PC-3 (cell line): ENCODE measurements around the gene JMJD7.

Source experiments
- EZH2 ChIP-seq: fragments of 300-600 bp; sonication (generic); IDR thresholded peaks from one replicate; pipeline ENCODE4 v1.6.1; 2017; ENCODE audit warnings: antibody characterized with exemption, mild to moderate bottlenecking, low read length; ENCODE audit not compliant: unreplicated experiment
- EZH2phosphoT487 ChIP-seq: fragments of 300-600 bp; sonication (generic); IDR thresholded peaks from 2 replicates; pipeline ENCODE4 v1.6.1; 2018; ENCODE audit warnings: mild to moderate bottlenecking, antibody characterized with exemption, low read length, borderline replicate concordance
- TF ChIP-seq, protein P1 (sequence below): fragments of 300-600 bp; sonication (generic); conservative IDR thresholded peaks from 2 replicates; pipeline ENCODE4 v1.5.1; 2017; ENCODE audit warnings: antibody characterized with exemption, low read depth, mild to moderate bottlenecking, low read length

DNA sequence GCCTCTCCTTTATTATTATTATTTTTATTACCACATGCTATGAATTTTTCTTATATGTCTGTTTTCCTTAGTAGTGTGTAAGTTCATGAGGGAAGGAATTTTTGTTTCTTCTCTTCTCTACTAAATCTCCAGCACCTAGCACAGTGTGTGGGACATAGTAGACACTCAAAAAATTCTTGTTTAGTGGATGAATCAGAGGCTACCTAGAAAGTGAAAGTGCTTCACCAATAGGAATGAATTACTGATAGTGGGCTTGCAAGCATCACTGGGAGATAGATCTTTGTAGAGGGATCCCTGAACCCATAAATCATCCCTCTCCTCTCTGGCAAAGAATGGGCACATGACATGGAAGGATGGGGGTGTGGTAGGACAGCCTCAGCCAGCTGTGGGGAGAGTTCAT, 57.4 kb downstream of the JMJD7 start:
- TF ChIP-seq, protein P1, sequence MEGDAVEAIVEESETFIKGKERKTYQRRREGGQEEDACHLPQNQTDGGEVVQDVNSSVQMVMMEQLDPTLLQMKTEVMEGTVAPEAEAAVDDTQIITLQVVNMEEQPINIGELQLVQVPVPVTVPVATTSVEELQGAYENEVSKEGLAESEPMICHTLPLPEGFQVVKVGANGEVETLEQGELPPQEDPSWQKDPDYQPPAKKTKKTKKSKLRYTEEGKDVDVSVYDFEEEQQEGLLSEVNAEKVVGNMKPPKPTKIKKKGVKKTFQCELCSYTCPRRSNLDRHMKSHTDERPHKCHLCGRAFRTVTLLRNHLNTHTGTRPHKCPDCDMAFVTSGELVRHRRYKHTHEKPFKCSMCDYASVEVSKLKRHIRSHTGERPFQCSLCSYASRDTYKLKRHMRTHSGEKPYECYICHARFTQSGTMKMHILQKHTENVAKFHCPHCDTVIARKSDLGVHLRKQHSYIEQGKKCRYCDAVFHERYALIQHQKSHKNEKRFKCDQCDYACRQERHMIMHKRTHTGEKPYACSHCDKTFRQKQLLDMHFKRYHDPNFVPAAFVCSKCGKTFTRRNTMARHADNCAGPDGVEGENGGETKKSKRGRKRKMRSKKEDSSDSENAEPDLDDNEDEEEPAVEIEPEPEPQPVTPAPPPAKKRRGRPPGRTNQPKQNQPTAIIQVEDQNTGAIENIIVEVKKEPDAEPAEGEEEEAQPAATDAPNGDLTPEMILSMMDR, result no peak
- no peak for TF ChIP-seq EZH2phosphoT487
- TF ChIP-seq EZH2, result no peak
